AG08396 (cell line): Measurements from ENCODE around the gene WNT11.

Experiments
- DNase-seq: peaks from one replicate; pipeline ENCODE4 v3.0.0; 2012; ENCODE audit warnings: low spot score, mixed read lengths

Gene WNT11

GRCh38 chr11:76153571-76153923, 52.8 kb downstream of the WNT11 start:
- DNase-seq = peak; percentile 57

GRCh38 chr11:76152741-76153570, 53.3 kb downstream of the WNT11 start:
- no peak for DNase-seq

- peak; percentile 89 for DNase-seq
Observed at GRCh38 chr11:76152086-76152681, 54.1 kb downstream of the WNT11 start.

GRCh38 chr11:76151556-76152085, 54.7 kb downstream of the WNT11 start:
- DNase-seq = no peak

- DNase-seq = no peak
Observed at GRCh38 chr11:76150141-76150540, 56.2 kb downstream of the WNT11 start.

GRCh38 chr11:76149713-76150112, 56.6 kb downstream of the WNT11 start:
- no peak for DNase-seq

- no peak for DNase-seq
Observed at GRCh38 chr11:76148941-76149613, 57.2 kb downstream of the WNT11 start.

- no peak for DNase-seq
Observed at GRCh38 chr11:76148231-76148630, 58.1 kb downstream of the WNT11 start.

- no peak for DNase-seq
Observed at GRCh38 chr11:76147106-76147740, 59.1 kb downstream of the WNT11 start.

GRCh38 chr11:76143274-76143673, 63.0 kb downstream of the WNT11 start:
- DNase-seq = no peak

- no peak for DNase-seq
Observed at GRCh38 chr11:76141901-76142588, 64.3 kb downstream of the WNT11 start.

GRCh38 chr11:76140912-76141574, 65.3 kb downstream of the WNT11 start:
- DNase-seq = no peak

GRCh38 chr11:76139314-76139713, 67.0 kb downstream of the WNT11 start:
- no peak for DNase-seq
